ENCODE measurements around the gene CUEDC2. TPM values are rescaled to one million over a fixed set of nuclear protein-coding genes. Genes with fewer than 3 reads are reported as not detected.

The CUEDC2 gene
- total RNA-seq, 2 experiments from 2014 or later, result 60.8 to 72.7 TPM

DNA sequence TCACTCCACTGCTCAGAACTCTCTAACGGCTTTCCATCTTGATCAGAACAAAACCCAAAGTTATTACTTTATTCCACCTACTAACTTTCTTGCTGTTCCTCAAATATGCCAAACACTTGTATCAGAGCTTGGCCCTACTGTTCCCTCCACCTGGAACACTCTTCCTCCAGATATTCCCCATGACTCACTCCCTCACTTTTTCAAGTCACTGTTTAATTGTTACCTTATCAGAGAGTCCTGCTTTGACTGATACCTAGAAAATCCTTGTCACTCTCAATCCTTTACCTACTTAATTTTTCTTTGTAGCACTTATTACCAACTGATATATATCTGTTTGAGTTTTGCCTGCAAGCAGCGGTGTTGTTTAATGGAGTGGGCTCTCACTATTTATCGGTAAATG lies 42.5 kb downstream of the CUEDC2 start:
- Mint-ChIP-seq H3K4me3 (no peak overlapping the region), H3K27me3 (no peaks in the 10 kb centered on the region), H3K36me3 (ENCODE audit: low read depth) (peaks cover 6% of the 10 kb centered on the region), H3K9me3 (ENCODE audit: low read depth) (no peaks in the 10 kb centered on the region), H3K4me1 (peaks cover 13% of the 10 kb centered on the region), H3K27ac (peak overlapping the region; percentile 5)
- DNase-seq, result no peak
- ChIA-PET CTCF (interaction anchor here (0.6 to 2.1 kb wide), 6 partner anchors 9 to 222 kb away, joined by 3 to 10 read pairs (median 3); no protein-coding TSS in a partner anchor), POLR2A (no interaction called here)
- intact Hi-C loops (cut with DNase I, micrococcal nuclease), result loop anchor here in 1 of 2 experiments (10.0 kb wide), 1 partner anchor 255 kb away; the partner anchor contains the start of gene TRIM8
- no peak for ATAC-seq

DNA sequence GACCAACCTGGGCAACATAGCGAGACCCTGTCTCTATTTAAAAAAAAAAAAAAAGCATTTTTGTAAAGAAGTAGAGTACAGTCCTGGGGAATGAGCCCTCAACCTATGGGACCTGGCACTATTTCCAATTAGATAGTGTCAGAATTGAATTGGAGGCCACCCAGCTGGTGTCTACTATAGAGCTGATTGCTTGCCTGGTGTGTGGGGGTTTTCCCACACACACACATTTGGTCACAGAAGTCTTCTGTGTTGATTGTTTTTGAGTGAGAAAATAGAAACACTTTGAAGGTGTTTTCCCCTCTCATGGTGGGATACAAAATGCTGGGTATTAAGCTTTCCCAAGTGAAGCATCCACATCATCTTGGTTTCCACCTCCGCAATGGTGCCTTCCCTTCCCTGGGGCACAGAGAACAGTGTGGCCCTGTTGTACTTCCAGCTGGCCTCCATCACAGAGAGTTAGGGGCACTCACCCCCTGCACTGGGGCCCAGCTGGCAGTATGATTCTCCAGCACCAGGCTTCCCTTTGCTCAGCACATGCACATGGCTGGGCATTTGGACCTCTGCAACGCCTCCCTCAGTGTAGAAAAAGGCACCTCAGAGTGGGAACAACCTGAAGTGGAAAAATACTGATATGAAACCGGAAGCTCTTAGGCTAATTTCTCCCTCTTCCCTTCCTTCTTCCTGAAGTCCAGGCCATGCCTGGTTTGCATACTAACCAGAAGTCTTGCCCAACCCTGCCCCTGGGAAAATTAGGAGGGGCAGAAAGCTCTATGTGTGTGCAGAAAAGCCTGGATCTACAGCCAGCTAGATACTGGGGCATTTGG lies 47.6 kb downstream of the CUEDC2 start:
- DNase-seq (no peak), ATAC-seq (no peak)
- H3K4me1 Mint-ChIP-seq, result peaks cover 2% of the 10 kb centered on the region
- ChIA-PET POLR2A (interaction anchor here (0.6 to 1.6 kb wide), 3 partner anchors 9 to 601 kb away, joined by 3 to 4 read pairs (median 4); no protein-coding TSS in a partner anchor), CTCF (interaction anchor here (0.7 to 5.6 kb wide), 27 partner anchors 9 to 1968 kb away, joined by 3 to 30 read pairs (median 4); partner anchors contain the start of genes CUEDC2, FBXL15 and NFKB2)
- peaks cover 22% of the 10 kb centered on the region for H3K36me3 Mint-ChIP-seq (ENCODE audit: low read depth)
- no peaks in the 10 kb centered on the region for H3K27me3 Mint-ChIP-seq
- no peak overlapping the region for H3K27ac Mint-ChIP-seq
- H3K9me3 Mint-ChIP-seq (ENCODE audit: low read depth), result no peaks in the 10 kb centered on the region
- H3K4me3 Mint-ChIP-seq, result no peak overlapping the region
- intact Hi-C loops (cut with DNase I, micrococcal nuclease), result no loop called here

DNA sequence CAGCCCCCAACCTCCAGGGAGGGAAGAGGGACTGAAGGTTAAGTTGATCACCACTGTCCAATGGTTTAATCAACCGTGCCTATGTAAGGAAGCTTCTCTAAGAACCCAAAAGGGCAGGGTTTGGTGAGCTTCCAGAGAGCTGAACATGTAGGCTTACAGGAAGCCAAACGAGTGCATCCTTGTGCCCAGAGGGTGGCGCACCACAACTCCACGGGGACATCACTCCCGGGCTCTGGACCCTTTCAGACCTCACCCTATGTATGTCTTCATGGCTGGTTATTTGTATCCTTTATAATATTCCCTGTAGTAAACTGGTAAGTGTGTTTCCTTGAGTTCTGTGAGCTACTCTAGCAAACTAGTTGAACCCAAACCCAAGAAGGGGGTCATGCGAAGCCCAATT lies 48.3 kb downstream of the CUEDC2 start:
- H3K27me3 Mint-ChIP-seq, result no peaks in the 10 kb centered on the region
- ChIA-PET CTCF (interaction anchor here (0.7 to 5.6 kb wide), 19 partner anchors 10 to 1967 kb away, joined by 3 to 30 read pairs (median 5); partner anchors contain the start of genes FBXL15 and NFKB2), POLR2A (no interaction called here)
- DNase-seq (peak; percentile 51), ATAC-seq (peak; percentile 64)
- H3K4me3 Mint-ChIP-seq, result no peak overlapping the region
- H3K9me3 Mint-ChIP-seq (ENCODE audit: low read depth), result no peaks in the 10 kb centered on the region
- intact Hi-C loops (cut with DNase I, micrococcal nuclease), result no loop called here
- H3K27ac Mint-ChIP-seq, result no peak overlapping the region
- H3K4me1 Mint-ChIP-seq, result peaks cover 2% of the 10 kb centered on the region
- peaks cover 25% of the 10 kb centered on the region for H3K36me3 Mint-ChIP-seq (ENCODE audit: low read depth)

DNA sequence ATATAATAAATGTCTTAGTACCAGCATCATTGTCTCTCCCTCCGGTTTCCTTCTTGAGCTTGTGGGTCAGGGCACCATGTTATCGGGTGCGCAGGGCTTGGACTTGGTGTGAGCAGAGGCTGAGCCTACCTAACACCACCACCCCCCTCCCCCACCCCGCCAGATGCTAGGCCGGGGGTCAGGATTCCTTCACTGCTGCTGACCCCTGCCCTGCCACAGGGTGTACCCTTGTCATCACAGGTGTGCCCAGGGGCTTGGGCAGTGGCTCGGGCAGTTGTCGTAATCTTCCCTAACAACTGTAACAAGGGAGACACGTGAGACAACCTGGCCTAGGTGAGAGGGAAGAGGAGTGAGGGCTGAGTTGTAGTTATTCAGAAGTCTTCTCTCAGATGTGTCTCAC lies 49.5 kb downstream of the CUEDC2 start:
- DNase-seq, result no peak
- peaks cover 30% of the 10 kb centered on the region for H3K36me3 Mint-ChIP-seq (ENCODE audit: low read depth)
- H3K4me3 Mint-ChIP-seq, result no peak overlapping the region
- H3K4me1 Mint-ChIP-seq, result peaks cover 2% of the 10 kb centered on the region
- intact Hi-C loops (cut with DNase I, micrococcal nuclease), result no loop called here
- H3K27me3 Mint-ChIP-seq, result no peaks in the 10 kb centered on the region
- no peak for ATAC-seq
- ChIA-PET CTCF (interaction anchor here (0.5 to 5.6 kb wide), 6 partner anchors 11 to 210 kb away, joined by 3 to 30 read pairs (median 9); partner anchors contain the start of gene NFKB2), POLR2A (no interaction called here)
- no peaks in the 10 kb centered on the region for H3K9me3 Mint-ChIP-seq (ENCODE audit: low read depth)
- no peak overlapping the region for H3K27ac Mint-ChIP-seq

DNA sequence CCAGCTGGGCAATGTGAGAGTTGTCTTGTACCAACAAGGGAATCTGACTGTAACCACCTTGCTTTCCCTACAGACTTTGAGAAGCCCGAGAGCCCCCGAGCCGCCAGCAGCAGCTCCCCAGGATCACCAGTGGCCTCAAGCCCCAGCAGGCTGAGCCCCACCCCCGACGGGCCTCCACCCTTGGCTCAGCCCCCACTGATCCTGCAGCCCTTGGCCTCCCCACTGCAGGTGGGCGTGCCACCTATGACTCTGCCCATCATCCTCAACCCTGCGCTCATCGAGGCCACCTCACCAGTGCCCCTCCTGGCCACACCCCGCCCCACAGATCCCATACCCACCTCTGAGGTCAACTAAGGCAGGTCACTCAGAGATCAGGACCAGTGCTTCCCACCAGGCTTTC lies 50.4 kb downstream of the CUEDC2 start:
- Mint-ChIP-seq H3K4me3 (no peak overlapping the region), H3K27me3 (no peaks in the 10 kb centered on the region), H3K4me1 (peaks cover 2% of the 10 kb centered on the region), H3K9me3 (ENCODE audit: low read depth) (no peaks in the 10 kb centered on the region), H3K36me3 (ENCODE audit: low read depth) (peaks cover 30% of the 10 kb centered on the region), H3K27ac (no peak overlapping the region)
- ChIA-PET POLR2A (interaction anchor here (1.1 kb wide), 1 partner anchor 16 kb away, joined by 5 read pairs; no protein-coding TSS in a partner anchor), CTCF (interaction anchor here (0.7 to 5.1 kb wide), 4 partner anchors 12 to 201 kb away, joined by 3 to 24 read pairs (median 5); partner anchors contain the start of gene NFKB2)
- DNase-seq (no peak), ATAC-seq (no peak)
- intact Hi-C loops (cut with DNase I, micrococcal nuclease), result no loop called here

DNA sequence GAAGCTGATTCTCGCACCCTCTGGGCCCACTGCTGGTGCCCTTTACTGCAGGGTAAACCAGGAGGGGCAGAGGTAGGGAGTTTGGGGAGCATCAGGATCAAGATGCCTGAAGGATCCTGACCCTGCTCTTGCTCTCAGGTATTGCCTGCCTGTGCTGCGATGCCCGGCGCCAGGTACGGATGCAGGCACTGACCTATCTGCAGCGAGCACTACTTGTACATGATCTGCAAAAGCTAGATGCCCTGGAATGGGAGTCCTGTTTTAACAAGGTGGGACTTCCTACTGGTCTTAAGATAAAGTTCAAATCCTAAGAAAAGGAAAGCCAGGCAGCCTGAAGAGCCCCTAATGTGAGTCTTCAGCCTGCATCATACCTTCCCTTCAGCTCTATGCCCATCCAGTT lies 53.0 kb downstream of the CUEDC2 start:
- ATAC-seq (no peak), DNase-seq (no peak)
- Mint-ChIP-seq H3K36me3 (ENCODE audit: low read depth) (peaks cover 42% of the 10 kb centered on the region), H3K27ac (no peak overlapping the region), H3K27me3 (no peaks in the 10 kb centered on the region), H3K9me3 (ENCODE audit: low read depth) (no peaks in the 10 kb centered on the region), H3K4me1 (peaks cover 2% of the 10 kb centered on the region), H3K4me3 (no peak overlapping the region)
- POLR2A ChIA-PET, result interaction anchor here (0.6 kb wide), 1 partner anchor 119 kb away, joined by 3 read pairs; no protein-coding TSS in a partner anchor
- CTCF ChIA-PET, result interaction anchor here (1.0 to 2.4 kb wide), 2 partner anchors 28 to 99 kb away, joined by 3 to 7 read pairs; no protein-coding TSS in a partner anchor
- intact Hi-C loops (cut with DNase I, micrococcal nuclease), result loop anchor here in 1 of 2 experiments (5.0 kb wide), 1 partner anchor 203 kb away; no protein-coding TSS in a partner anchor

DNA sequence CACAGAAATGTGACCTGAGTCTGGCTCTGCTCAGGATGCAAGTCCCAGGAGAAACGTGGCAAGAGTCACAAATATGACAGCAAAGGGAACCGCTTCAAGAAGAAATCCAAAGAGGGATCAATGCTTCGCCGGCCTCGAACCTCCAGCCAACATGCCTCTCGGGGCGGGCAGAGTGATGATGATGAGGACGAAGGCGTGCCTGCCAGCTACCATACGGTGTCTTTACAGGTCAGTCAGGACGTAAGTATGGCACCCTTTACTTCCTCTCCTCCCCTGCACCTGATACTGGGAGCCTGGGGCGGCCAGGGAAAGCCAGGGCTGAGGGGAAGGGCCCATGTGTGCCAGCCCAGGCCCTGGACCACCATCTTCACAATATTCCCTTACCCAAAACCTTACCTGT lies 55.5 kb downstream of the CUEDC2 start:
- Mint-ChIP-seq H3K4me1 (no peaks in the 10 kb centered on the region), H3K27ac (no peak overlapping the region), H3K9me3 (ENCODE audit: low read depth) (no peaks in the 10 kb centered on the region), H3K4me3 (no peak overlapping the region), H3K27me3 (no peaks in the 10 kb centered on the region), H3K36me3 (ENCODE audit: low read depth) (peaks cover 51% of the 10 kb centered on the region)
- ATAC-seq (no peak), DNase-seq (no peak)
- CTCF ChIA-PET, result interaction anchor here (0.7 to 1.2 kb wide), 2 partner anchors 36 to 132 kb away, joined by 3 read pairs; partner anchors contain the start of gene GBF1
- POLR2A ChIA-PET, result no interaction called here
- intact Hi-C loops (cut with DNase I, micrococcal nuclease), result loop anchor here in 1 of 2 experiments (5.0 kb wide), 1 partner anchor 205 kb away; no protein-coding TSS in a partner anchor

DNA sequence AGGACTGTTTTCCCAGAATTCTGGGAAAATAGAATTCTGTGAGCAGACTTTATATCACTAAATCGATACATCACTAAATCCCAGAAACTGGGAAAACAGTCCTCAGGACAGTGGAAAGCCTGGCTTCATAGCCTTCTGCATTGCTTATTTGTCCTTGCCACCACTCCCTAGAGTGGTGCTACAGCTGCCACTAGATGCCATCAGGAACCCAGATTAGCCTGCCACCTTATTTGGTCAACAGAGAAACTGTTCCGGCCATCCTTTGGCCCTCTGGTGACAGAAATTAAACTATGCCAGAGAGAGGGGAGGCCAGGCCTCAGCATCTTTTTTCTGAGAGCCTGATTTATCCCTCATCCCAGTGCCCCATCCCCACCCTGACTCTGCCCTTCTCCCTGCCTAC lies 56.5 kb downstream of the CUEDC2 start:
- Mint-ChIP-seq H3K4me3 (no peak overlapping the region), H3K36me3 (ENCODE audit: low read depth) (peaks cover 50% of the 10 kb centered on the region), H3K9me3 (ENCODE audit: low read depth) (no peaks in the 10 kb centered on the region), H3K27ac (no peak overlapping the region), H3K4me1 (no peaks in the 10 kb centered on the region), H3K27me3 (no peaks in the 10 kb centered on the region)
- intact Hi-C loops (cut with DNase I, micrococcal nuclease), result loop anchor here in 1 of 2 experiments (5.0 kb wide), 1 partner anchor 206 kb away; no protein-coding TSS in a partner anchor
- POLR2A ChIA-PET, result no interaction called here
- CTCF ChIA-PET, result interaction anchor here (0.6 to 1.5 kb wide), 5 partner anchors 24 to 206 kb away, joined by 3 to 4 read pairs (median 3); no protein-coding TSS in a partner anchor
- DNase-seq (no peak), ATAC-seq (no peak)

DNA sequence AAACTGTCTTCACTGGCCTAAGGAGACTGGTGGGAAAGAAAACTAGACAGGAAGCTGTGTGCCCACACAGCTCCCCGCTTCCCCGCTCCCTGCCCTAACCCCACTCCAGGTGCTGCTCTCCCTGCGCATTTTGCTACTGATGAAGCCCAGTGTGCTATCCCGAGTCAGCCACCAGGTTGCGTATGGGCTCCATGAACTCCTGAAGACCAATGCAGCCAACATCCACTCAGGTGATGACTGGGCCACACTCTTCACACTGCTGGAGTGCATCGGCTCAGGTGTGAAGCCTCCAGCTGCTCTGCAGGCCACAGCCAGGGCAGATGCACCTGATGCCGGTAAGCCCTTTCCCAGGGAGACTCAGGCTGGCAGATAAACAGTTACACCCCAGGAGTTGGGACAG lies 57.1 kb downstream of the CUEDC2 start:
- Mint-ChIP-seq H3K4me1 (no peaks in the 10 kb centered on the region), H3K9me3 (ENCODE audit: low read depth) (no peaks in the 10 kb centered on the region), H3K36me3 (ENCODE audit: low read depth) (peaks cover 51% of the 10 kb centered on the region), H3K27ac (no peak overlapping the region), H3K27me3 (no peaks in the 10 kb centered on the region), H3K4me3 (no peak overlapping the region)
- peak; percentile 28 for DNase-seq
- POLR2A ChIA-PET, result no interaction called here
- peak; percentile 49 for ATAC-seq
- CTCF ChIA-PET, result interaction anchor here (1.1 to 1.5 kb wide), 3 partner anchors 24 to 205 kb away, joined by 3 to 4 read pairs (median 4); no protein-coding TSS in a partner anchor
- intact Hi-C loops (cut with DNase I, micrococcal nuclease), result loop anchor here in 1 of 2 experiments (5.0 kb wide), 1 partner anchor 207 kb away; no protein-coding TSS in a partner anchor
